ENCODE data around the gene GAP43.

DNA sequence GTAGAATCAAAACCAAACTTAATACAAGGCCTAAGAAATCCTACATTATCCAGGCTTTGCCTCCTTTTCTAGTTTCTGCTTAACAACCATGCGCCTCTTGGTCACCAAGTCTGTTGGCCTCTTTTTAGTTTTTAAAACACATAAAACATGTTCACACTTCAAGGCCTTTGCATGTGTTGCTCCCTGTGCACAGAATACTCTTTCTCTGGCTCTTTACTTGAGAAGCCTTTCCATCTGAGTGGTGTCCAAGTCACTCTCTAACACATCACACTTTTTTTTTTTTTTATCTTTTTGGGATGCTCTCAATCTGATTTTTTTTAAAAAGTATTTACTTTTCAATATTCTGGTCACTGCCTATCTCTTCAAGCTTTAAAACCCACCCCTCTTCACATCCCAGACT is 14.9 kb downstream of the GAP43 start:
- TF ChIP-seq, protein P1, sequence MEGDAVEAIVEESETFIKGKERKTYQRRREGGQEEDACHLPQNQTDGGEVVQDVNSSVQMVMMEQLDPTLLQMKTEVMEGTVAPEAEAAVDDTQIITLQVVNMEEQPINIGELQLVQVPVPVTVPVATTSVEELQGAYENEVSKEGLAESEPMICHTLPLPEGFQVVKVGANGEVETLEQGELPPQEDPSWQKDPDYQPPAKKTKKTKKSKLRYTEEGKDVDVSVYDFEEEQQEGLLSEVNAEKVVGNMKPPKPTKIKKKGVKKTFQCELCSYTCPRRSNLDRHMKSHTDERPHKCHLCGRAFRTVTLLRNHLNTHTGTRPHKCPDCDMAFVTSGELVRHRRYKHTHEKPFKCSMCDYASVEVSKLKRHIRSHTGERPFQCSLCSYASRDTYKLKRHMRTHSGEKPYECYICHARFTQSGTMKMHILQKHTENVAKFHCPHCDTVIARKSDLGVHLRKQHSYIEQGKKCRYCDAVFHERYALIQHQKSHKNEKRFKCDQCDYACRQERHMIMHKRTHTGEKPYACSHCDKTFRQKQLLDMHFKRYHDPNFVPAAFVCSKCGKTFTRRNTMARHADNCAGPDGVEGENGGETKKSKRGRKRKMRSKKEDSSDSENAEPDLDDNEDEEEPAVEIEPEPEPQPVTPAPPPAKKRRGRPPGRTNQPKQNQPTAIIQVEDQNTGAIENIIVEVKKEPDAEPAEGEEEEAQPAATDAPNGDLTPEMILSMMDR (IDR thresholded peaks at IDR 0.05; ENCODE audit: low read depth, low read length): no peak
- no peak for TF ChIP-seq EZH2phosphoT487 (IDR thresholded peaks at IDR 0.05; ENCODE audit: low read depth)

Measured in OCI-LY3 (cell line).